ENCODE measurements around the gene PRR9.

GRCh38 chr1:153232553-153232952, 15.2 kb downstream of the PRR9 start:
- TF ChIP-seq CTCF (conservative IDR thresholded peaks at IDR 0.05; ENCODE audit: low read depth, low read length) (no peak), EZH2 (IDR thresholded peaks at IDR 0.05; ENCODE audit: low read length, unreplicated experiment) (no peak), EZH2phosphoT487 (IDR thresholded peaks at IDR 0.05; ENCODE audit: borderline replicate concordance, low read length) (no peak)

Measured in PC-3 (cell line).